ENCODE results near the gene ARSA. TPM values are rescaled to one million over a fixed set of nuclear protein-coding genes. Genes with fewer than 3 reads are reported as not detected.

Gene ARSA
- total RNA-seq, 4 donors from 2014 or later, result 81.2 to 253 (median 99.1) TPM

DNA sequence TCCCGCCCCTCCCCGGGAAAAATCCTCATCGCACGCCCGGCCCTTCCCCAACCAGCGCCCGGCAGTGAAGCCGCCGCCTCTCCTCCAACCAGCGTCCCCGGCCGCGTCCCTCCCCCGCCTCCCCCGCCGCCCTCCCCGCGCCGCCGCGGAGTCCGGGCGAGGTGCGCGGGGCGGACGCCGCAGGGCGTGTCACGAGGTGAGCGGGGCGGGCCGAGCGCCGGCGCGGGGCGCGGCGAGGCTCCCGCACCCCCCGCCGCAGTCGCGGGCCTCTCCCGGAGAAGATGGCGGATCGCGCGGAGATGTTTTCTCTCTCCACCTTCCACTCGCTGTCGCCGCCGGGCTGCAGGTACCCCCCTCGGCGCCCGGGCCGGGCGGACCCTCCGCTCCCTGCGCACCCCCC lies 27.4 kb downstream of the ARSA start, which contains the start of gene MAPK8IP2:
Gene MAPK8IP2 (plus strand): TSS at position 256 of the 400 bp plus-strand sequence. CDS start 26 bp downstream, at position 282.
- peaks cover 70% of the 10 kb centered on the region for H3K27me3 ChIP-seq
- intact Hi-C loops (cut with DNase I; ENCODE audit: low total_unique reads), result no loop called here

DNA sequence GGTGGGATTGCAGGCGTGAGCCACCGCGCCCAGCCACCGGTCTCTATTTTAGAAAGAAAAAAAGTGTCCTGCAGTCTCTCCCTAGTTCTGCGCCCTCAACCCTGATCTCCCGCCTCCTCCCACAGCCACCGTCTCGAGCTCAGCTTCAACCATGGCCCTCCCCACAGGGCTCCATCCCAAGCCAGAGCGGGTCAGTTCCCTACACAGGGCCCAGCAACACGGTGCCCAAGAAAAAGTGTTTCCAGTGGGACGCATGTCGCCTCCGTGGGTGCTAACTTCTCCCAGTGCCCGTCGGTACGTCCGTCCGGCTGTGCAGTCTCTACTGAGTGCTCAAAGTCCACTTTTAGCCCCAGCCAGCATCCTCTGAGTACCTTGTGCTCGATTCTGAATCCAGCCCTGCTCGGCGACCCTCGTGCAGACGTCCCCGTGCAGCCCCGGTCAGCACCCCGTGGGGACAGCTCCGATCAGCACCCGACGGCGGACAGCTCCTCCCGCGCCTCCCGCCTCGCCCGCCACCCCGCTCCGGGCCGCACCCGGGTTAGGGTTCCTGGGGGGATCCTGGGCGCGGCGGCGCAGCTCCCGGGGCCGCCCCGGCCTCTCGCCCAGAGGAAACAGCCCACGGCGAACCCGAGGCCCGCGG lies 28.0 kb downstream of the ARSA start:
- intact Hi-C loops (cut with DNase I; ENCODE audit: low total_unique reads), result no loop called here
- H3K27ac ChIP-seq, result no peak overlapping the region
- peak overlapping the region in 3 of 4 donors; percentile 36 to 51 (median 37) for H3K4me3 ChIP-seq
- H3K27me3 ChIP-seq, result peaks cover 66% of the 10 kb centered on the region
- H3K36me3 ChIP-seq, result no peaks in the 10 kb centered on the region
- in situ Hi-C loops (cut with MboI; ENCODE audit: low pct_ligation_motif_present in 1 of 4, low pct_unique_long_range_greater_than_20kb in 1 of 4, low sequenced_read_pairs in 3 of 4), result no loop called here
- H3K9me3 ChIP-seq, result no peaks in the 10 kb centered on the region
- peaks cover 0 to 12% (median 8%) of the 10 kb centered on the region in 4 donors for H3K4me1 ChIP-seq
- no peak for TF ChIP-seq POLR2A (IDR thresholded peaks at IDR 0.05)
- no peak for TF ChIP-seq POLR2AphosphoS5 (IDR thresholded peaks at IDR 0.05)
- TF ChIP-seq, protein P1, sequence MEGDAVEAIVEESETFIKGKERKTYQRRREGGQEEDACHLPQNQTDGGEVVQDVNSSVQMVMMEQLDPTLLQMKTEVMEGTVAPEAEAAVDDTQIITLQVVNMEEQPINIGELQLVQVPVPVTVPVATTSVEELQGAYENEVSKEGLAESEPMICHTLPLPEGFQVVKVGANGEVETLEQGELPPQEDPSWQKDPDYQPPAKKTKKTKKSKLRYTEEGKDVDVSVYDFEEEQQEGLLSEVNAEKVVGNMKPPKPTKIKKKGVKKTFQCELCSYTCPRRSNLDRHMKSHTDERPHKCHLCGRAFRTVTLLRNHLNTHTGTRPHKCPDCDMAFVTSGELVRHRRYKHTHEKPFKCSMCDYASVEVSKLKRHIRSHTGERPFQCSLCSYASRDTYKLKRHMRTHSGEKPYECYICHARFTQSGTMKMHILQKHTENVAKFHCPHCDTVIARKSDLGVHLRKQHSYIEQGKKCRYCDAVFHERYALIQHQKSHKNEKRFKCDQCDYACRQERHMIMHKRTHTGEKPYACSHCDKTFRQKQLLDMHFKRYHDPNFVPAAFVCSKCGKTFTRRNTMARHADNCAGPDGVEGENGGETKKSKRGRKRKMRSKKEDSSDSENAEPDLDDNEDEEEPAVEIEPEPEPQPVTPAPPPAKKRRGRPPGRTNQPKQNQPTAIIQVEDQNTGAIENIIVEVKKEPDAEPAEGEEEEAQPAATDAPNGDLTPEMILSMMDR (IDR thresholded peaks at IDR 0.05), result no peak
- TF ChIP-seq EP300 (IDR thresholded peaks at IDR 0.05; ENCODE audit: low read depth), result no peak
- peak; percentile 49 for DNase-seq
- 40% methylated on average over 25 of the region's 52 CpGs; no CpG with 5 or more reads in 1 of the 2 donors for WGBS, 2 donors (ENCODE audit: low coverage in 1 of 2)

More for the DNA sequence above, 27.4 kb downstream of the ARSA start, which contains the start of gene MAPK8IP2:
- peak within 1 kb of the TSS in 3 of 4 donors; percentile 36 to 51 (median 37) for H3K4me3 ChIP-seq
- TF ChIP-seq POLR2AphosphoS5 (IDR thresholded peaks at IDR 0.05) (no peak), EP300 (IDR thresholded peaks at IDR 0.05; ENCODE audit: low read depth) (no peak), POLR2A (IDR thresholded peaks at IDR 0.05) (no peak)
- TF ChIP-seq, protein P1 (IDR thresholded peaks at IDR 0.05), result no peak
- WGBS, 2 donors (ENCODE audit: low coverage in 1 of 2), result no CpG with 5 or more reads among the region's 61 CpGs
- in situ Hi-C loops (cut with MboI; ENCODE audit: low pct_ligation_motif_present in 1 of 4, low pct_unique_long_range_greater_than_20kb in 1 of 4, low sequenced_read_pairs in 3 of 4), result no loop called here
- no peaks in the 10 kb centered on the region for H3K9me3 ChIP-seq
- no peak within 1 kb of the TSS for H3K27ac ChIP-seq
- H3K4me1 ChIP-seq, result peaks cover 0 to 12% (median 8%) of the 10 kb centered on the region in 4 donors
- DNase-seq, result no peak
- H3K36me3 ChIP-seq, result no peaks in the 10 kb centered on the region

DNA sequence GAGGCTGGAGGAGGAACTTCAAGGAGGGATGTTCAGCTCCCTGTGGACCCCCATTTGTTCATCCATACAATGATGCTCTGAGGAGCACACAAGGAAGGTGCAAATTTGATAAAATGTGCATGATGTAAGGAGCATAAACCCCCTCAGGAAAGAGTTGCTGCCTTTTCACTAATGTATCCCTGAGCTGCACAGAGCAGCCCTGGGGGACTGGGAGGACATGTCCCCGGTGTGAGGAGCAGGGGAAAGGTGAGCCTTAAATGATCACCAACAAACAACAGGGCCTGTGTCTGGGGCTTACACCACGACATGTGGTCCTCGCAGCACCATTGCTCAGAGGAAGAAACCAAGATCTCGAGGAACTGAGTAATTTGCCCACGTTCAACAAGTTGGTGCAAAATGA lies 30.9 kb downstream of the ARSA start:
- no peak for DNase-seq
- in situ Hi-C loops (cut with MboI; ENCODE audit: low pct_ligation_motif_present in 1 of 4, low pct_unique_long_range_greater_than_20kb in 1 of 4, low sequenced_read_pairs in 3 of 4), result no loop called here
- Histone ChIP-seq H3K9me3 (no peaks in the 10 kb centered on the region), H3K4me3 (no peak overlapping the region), H3K4me1 (peaks cover 0 to 12% (median 8%) of the 10 kb centered on the region in 4 donors), H3K27me3 (peaks cover 39% of the 10 kb centered on the region), H3K36me3 (no peaks in the 10 kb centered on the region), H3K27ac (no peak overlapping the region)
- TF ChIP-seq POLR2AphosphoS5 (IDR thresholded peaks at IDR 0.05) (no peak), POLR2A (IDR thresholded peaks at IDR 0.05) (no peak), EP300 (IDR thresholded peaks at IDR 0.05; ENCODE audit: low read depth) (no peak)
- TF ChIP-seq, protein P1 (IDR thresholded peaks at IDR 0.05), result no peak
- intact Hi-C loops (cut with DNase I; ENCODE audit: low total_unique reads), result no loop called here
- 82 to 87% methylated on average over 3 to 5 of the region's 5 CpGs for WGBS, 2 donors (ENCODE audit: low coverage in 1 of 2)

DNA sequence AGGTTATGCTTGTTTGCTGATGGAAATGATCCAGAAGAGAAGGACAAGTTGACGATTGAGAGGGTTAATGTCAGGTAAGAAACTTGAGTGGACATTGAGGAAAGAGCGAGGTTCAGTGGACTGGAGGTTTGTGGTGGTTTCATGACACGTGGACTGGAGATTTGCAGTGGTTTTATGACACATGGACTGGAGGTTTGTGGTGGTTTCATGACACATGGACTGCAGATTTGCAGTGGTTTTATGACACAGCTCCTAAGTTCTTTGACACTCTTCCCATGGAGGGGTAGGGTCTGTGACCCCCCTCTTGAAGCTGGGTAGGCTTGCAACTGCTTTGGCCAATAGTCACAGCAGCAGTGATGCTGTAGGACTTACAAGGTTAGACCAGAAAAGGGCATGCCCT lies 32.8 kb downstream of the ARSA start:
- Histone ChIP-seq H3K9me3 (no peaks in the 10 kb centered on the region), H3K27ac (no peak overlapping the region), H3K4me3 (no peak overlapping the region), H3K27me3 (peaks cover 23% of the 10 kb centered on the region), H3K4me1 (peaks cover 0 to 5% (median 4%) of the 10 kb centered on the region in 4 donors), H3K36me3 (no peaks in the 10 kb centered on the region)
- WGBS, 2 donors (ENCODE audit: low coverage in 1 of 2), result 84 to 85% methylated on average over 3 of the region's 3 CpGs
- TF ChIP-seq, protein P1 (IDR thresholded peaks at IDR 0.05), result no peak
- no peak for TF ChIP-seq EP300 (IDR thresholded peaks at IDR 0.05; ENCODE audit: low read depth)
- TF ChIP-seq POLR2AphosphoS5 (IDR thresholded peaks at IDR 0.05), result no peak
- TF ChIP-seq POLR2A (IDR thresholded peaks at IDR 0.05), result no peak
- in situ Hi-C loops (cut with MboI; ENCODE audit: low pct_ligation_motif_present in 1 of 4, low pct_unique_long_range_greater_than_20kb in 1 of 4, low sequenced_read_pairs in 3 of 4), result no loop called here
- no peak for DNase-seq
- intact Hi-C loops (cut with DNase I; ENCODE audit: low total_unique reads), result no loop called here

Data from transverse colon (tissue), 4 donors.